Mesendoderm (in vitro differentiated cells): ENCODE results near the gene ZMYND11.

Experiments
- DNase-seq: peaks from one replicate; pipeline ENCODE4 v3.0.0; 2013
- H2AK5ac ChIP-seq: 2 replicates; pipeline ENCODE4 v1.6.1; 2013; ENCODE audit warnings: low read length, inconsistent platforms
- H2BK120ac ChIP-seq: 2 replicates; pipeline ENCODE4 v1.6.1; 2013; ENCODE audit warnings: low read depth, mild to moderate bottlenecking, low read length, moderate library complexity, mixed read lengths
- H2BK15ac ChIP-seq: replicated peaks from 2 replicates; pipeline ENCODE4 v1.6.1; 2013; ENCODE audit warnings: low read depth, mild to moderate bottlenecking, moderate library complexity
- H2BK5ac ChIP-seq: 2 replicates; pipeline ENCODE4 v1.6.1; 2013; ENCODE audit warnings: low read length, inconsistent platforms
- H3K18ac ChIP-seq: 2 replicates; pipeline ENCODE4 v1.6.1; 2013; ENCODE audit warnings: mild to moderate bottlenecking, low read length, mixed read lengths
- H3K23ac ChIP-seq: one replicate; pipeline ENCODE4 v1.6.1; 2013; ENCODE audit warnings: low read length
- H3K27ac ChIP-seq: 2 replicates; pipeline ENCODE4 v1.5.1; 2013; ENCODE audit warnings: low read depth, mild to moderate bottlenecking, inconsistent platforms, low read length, moderate library complexity
- H3K27me3 ChIP-seq: 2 replicates; pipeline ENCODE4 v1.6.1; 2013; ENCODE audit warnings: low read length, control low read depth, mild to moderate bottlenecking, inconsistent platforms; ENCODE audit not compliant: insufficient read depth, poor library complexity
- H3K36me3 ChIP-seq: 2 replicates; pipeline ENCODE4 v1.6.1; 2013; ENCODE audit warnings: low read length, inconsistent platforms; ENCODE audit not compliant: control insufficient read depth, insufficient read depth
- H3K4ac ChIP-seq: one replicate; pipeline ENCODE4 v1.6.1; 2013; ENCODE audit warnings: low read depth, mild to moderate bottlenecking, low read length, moderate library complexity
- H3K4me1 ChIP-seq: 2 replicates; pipeline ENCODE4 v1.6.1; 2013; ENCODE audit warnings: low read depth, low read length, inconsistent platforms; ENCODE audit not compliant: control insufficient read depth
- H3K4me2 ChIP-seq: 2 replicates; pipeline ENCODE4 v1.6.1; 2013; ENCODE audit warnings: low read length
- H3K4me3 ChIP-seq: 2 replicates; pipeline ENCODE4 v1.5.1; 2013; ENCODE audit warnings: mild to moderate bottlenecking, low read length
- H3K56ac ChIP-seq: one replicate; pipeline ENCODE4 v1.6.1; 2013; ENCODE audit warnings: low read length
- H3K79me1 ChIP-seq: 2 replicates; pipeline ENCODE4 v1.6.1; 2013; ENCODE audit warnings: low read length, inconsistent platforms
- H3K79me2 ChIP-seq: 2 replicates; pipeline ENCODE4 v1.6.1; 2013; ENCODE audit warnings: mild to moderate bottlenecking, low read length; ENCODE audit not compliant: control insufficient read depth, insufficient read depth
- H3K9ac ChIP-seq: 2 replicates; pipeline ENCODE4 v1.6.1; 2013; ENCODE audit warnings: low read length, inconsistent platforms
- H4K5ac ChIP-seq: one replicate; pipeline ENCODE4 v1.6.1; 2013; ENCODE audit warnings: low read length
- H4K8ac ChIP-seq: one replicate; pipeline ENCODE4 v1.6.1; 2013; ENCODE audit warnings: low read depth, mild to moderate bottlenecking, control low read depth, low read length, moderate library complexity
- WGBS: extraction: QIAGEN DNeasy Blood & Tissue Kit; methylation state at CpG from one replicate; pipeline ENCODE4 v1.1.7; 2013; ENCODE audit warnings: low lambda C conversion rate, missing lambda C conversion rate; ENCODE audit not compliant: insufficient coverage; ENCODE audit errors: extremely low coverage; 5-methylcytosine and 5-hydroxymethylcytosine counted together

Gene ZMYND11

DNA sequence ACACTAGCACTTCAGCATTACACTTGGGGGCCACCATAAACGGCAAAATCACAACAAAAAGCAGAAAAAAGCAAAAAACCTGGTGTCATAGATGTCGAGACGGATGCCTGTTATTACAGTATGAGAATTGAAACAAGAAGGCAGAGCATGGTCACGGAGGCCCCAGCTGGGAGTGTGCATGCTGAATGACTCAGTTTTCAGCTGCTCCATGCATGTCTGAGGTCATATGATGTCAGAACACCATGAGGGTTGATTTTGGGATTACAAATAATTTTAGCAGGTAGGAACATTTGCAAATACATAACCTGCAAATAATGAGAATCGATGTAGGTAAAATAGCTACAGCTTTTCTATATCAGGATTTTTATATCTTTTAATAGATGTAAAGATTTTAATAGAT is 19.1 kb downstream of the ZMYND11 start:
- no peaks in the 10 kb centered on the region for H3K27me3 ChIP-seq
- H2AK5ac ChIP-seq, result no peak overlapping the region
- no peak overlapping the region for H4K8ac ChIP-seq
- no peaks in the 10 kb centered on the region for H3K36me3 ChIP-seq
- no peak overlapping the region for H3K4me3 ChIP-seq
- no peak overlapping the region for H2BK120ac ChIP-seq
- no peak overlapping the region for H3K4ac ChIP-seq
- H2BK5ac ChIP-seq, result no peak overlapping the region
- H3K4me2 ChIP-seq, result no peak overlapping the region
- peaks cover 14% of the 10 kb centered on the region for H3K79me2 ChIP-seq
- H3K18ac ChIP-seq, result no peak overlapping the region
- H3K4me1 ChIP-seq, result no peaks in the 10 kb centered on the region
- H3K79me1 ChIP-seq, result peaks cover 4% of the 10 kb centered on the region
- H3K9ac ChIP-seq, result no peak overlapping the region
- no peak overlapping the region for H3K56ac ChIP-seq
- DNase-seq, result no peak
- H4K5ac ChIP-seq, result no peak overlapping the region
- WGBS, result no CpG with 5 or more reads among the region's 5 CpGs
- no peak overlapping the region for H3K23ac ChIP-seq
- no peak overlapping the region for H2BK15ac ChIP-seq
- no peak overlapping the region for H3K27ac ChIP-seq

DNA sequence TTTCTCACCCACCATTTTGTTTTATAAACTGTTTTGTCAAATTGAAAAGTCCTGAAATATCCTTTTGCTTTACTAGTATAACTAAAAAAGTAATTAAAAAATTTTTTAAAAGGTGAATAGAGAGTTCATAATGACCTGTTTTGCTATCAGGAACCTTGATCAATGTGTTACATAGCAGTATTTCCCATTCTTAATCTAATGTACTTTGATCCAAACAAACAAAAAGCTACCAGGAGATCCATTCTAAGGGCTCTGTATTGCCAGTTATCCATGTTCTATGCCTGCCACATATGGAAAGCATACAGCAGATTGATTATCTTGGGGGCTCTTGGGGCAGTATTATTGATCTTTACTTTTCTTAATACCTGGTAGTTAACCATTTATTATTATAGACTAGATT is 32.1 kb downstream of the ZMYND11 start:
- no peaks in the 10 kb centered on the region for H3K4me1 ChIP-seq

DNA sequence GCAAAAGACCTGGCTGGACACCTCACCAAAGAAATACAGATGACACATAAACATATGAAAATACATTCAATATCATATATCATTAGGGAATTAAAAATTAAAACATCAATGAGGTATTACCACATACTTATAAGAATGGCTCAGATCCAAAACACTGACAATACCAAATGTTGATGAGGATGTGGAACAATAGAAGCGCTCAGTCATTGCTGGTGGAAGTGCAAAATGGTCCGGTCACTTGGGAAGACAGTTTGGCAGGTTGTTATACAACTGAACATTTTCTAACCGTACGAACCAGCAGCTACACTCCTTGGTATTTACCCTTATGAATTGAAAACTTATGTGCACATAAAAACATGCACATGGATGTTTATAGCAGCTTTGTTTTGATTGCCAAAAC is 38.5 kb downstream of the ZMYND11 start:
- Histone ChIP-seq H2BK120ac (no peak overlapping the region), H3K4me3 (no peak overlapping the region), H4K8ac (no peak overlapping the region), H3K79me2 (no peaks in the 10 kb centered on the region), H3K79me1 (peaks cover 4% of the 10 kb centered on the region), H3K18ac (no peak overlapping the region), H3K23ac (no peak overlapping the region), H3K4me1 (no peaks in the 10 kb centered on the region), H3K27me3 (no peaks in the 10 kb centered on the region), H3K4ac (no peak overlapping the region), H3K27ac (no peak overlapping the region), H3K36me3 (no peaks in the 10 kb centered on the region), H3K4me2 (no peak overlapping the region), H2BK5ac (no peak overlapping the region), H2AK5ac (no peak overlapping the region), H4K5ac (no peak overlapping the region), H3K56ac (no peak overlapping the region), H2BK15ac (no peak overlapping the region), H3K9ac (no peak overlapping the region)
- DNase-seq, result no peak
- WGBS, result no CpG with 5 or more reads among the region's 4 CpGs

More for the DNA sequence above, 32.1 kb downstream of the ZMYND11 start:
- no peak overlapping the region for H2AK5ac ChIP-seq
- H2BK5ac ChIP-seq, result no peak overlapping the region
- no peak overlapping the region for H2BK120ac ChIP-seq
- H3K4ac ChIP-seq, result no peak overlapping the region
- DNase-seq, result no peak
- no peak overlapping the region for H3K4me3 ChIP-seq
- no peak overlapping the region for H4K8ac ChIP-seq
- no peak overlapping the region for H3K18ac ChIP-seq
- no peak overlapping the region for H4K5ac ChIP-seq
- H3K23ac ChIP-seq, result no peak overlapping the region
- peaks cover 8% of the 10 kb centered on the region for H3K79me1 ChIP-seq
- no peaks in the 10 kb centered on the region for H3K36me3 ChIP-seq
- H3K9ac ChIP-seq, result no peak overlapping the region
- no peak overlapping the region for H2BK15ac ChIP-seq
- H3K56ac ChIP-seq, result no peak overlapping the region
- no peak overlapping the region for H3K4me2 ChIP-seq
- peaks cover 7% of the 10 kb centered on the region for H3K79me2 ChIP-seq
- H3K27ac ChIP-seq, result no peak overlapping the region
- no peaks in the 10 kb centered on the region for H3K27me3 ChIP-seq

DNA sequence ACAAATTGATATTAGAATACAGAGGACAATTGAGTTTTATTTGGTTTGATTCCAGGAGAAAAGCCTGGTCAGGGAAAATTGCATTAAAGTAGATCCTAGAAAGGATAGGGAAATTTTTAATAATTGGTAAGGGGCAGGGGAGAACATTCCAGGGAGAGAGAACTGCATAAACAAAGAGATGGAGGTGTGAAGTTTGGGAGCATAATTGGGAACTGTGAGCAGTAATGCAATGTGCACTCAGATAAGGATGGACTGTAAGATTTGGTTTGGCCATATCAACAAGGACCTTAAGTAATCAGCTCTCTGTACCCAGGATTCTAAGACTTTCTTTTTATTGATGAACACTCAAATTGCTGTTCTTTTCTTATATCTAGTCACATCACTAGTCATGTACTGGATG is 41.4 kb downstream of the ZMYND11 start:
- no peak overlapping the region for H3K27ac ChIP-seq
- no peak overlapping the region for H2AK5ac ChIP-seq
- H3K36me3 ChIP-seq, result no peaks in the 10 kb centered on the region
- no peak overlapping the region for H4K8ac ChIP-seq
- no peak overlapping the region for H2BK15ac ChIP-seq
- no peak overlapping the region for H3K9ac ChIP-seq
- no peak overlapping the region for H3K56ac ChIP-seq
- H3K27me3 ChIP-seq, result no peaks in the 10 kb centered on the region
- H3K4ac ChIP-seq, result no peak overlapping the region
- no peak overlapping the region for H3K4me2 ChIP-seq
- H3K4me1 ChIP-seq, result no peaks in the 10 kb centered on the region
- H2BK5ac ChIP-seq, result no peak overlapping the region
- no peak for DNase-seq
- H3K18ac ChIP-seq, result no peak overlapping the region
- H4K5ac ChIP-seq, result no peak overlapping the region
- H3K4me3 ChIP-seq, result no peak overlapping the region
- H3K23ac ChIP-seq, result no peak overlapping the region
- H3K79me2 ChIP-seq, result no peaks in the 10 kb centered on the region
- no peak overlapping the region for H2BK120ac ChIP-seq
- peaks cover 2% of the 10 kb centered on the region for H3K79me1 ChIP-seq

DNA sequence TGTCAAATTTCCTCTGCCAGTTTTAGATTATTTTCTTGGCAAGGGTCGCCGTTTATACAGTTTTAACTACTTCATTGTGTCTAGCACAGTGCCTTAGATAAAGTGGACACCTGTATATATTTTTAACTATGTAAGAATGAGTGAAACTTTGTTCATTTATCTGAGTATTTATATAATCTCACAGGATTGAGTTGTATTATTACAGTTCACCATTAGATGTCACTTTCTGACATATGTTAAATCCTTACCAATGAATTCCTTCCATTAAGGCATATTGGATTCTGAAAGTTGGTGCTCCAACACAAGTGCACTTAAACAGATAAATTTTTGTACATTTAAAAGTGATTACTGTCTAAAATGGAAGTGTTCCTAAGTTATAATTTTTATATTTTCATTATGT is 43.0 kb downstream of the ZMYND11 start:
- H4K8ac ChIP-seq, result no peak overlapping the region
- no CpG with 5 or more reads among the region's 2 CpGs for WGBS

DNA sequence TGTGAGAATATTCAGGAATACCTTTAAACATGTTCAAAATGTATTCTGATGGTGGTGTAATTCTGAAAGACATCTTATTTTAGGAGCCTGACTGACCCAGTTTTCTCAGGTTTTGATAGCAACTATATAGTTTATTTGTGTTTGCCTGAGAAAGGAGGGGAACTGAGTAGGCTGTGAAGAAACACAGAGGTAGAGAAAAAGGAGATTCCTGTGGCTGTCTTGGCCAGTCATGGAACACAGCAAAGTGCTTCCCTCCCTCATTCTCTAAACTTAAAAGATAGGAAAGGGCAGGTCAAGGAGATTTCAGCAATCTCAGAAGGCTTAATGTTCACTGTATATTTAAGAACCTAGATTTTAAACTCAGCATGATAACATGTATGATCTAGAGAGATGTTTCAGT is 43.5 kb downstream of the ZMYND11 start:
- Histone ChIP-seq H3K4me1 (no peaks in the 10 kb centered on the region), H3K23ac (no peak overlapping the region), H4K8ac (no peak overlapping the region), H2BK120ac (no peak overlapping the region), H3K4me2 (no peak overlapping the region), H3K4me3 (no peak overlapping the region), H3K9ac (no peak overlapping the region), H3K4ac (no peak overlapping the region), H4K5ac (no peak overlapping the region), H3K79me1 (peaks cover 2% of the 10 kb centered on the region), H2BK5ac (no peak overlapping the region), H3K18ac (no peak overlapping the region), H3K79me2 (no peaks in the 10 kb centered on the region), H3K56ac (no peak overlapping the region), H2BK15ac (no peak overlapping the region), H2AK5ac (no peak overlapping the region), H3K27me3 (no peaks in the 10 kb centered on the region), H3K36me3 (no peaks in the 10 kb centered on the region), H3K27ac (no peak overlapping the region)
- DNase-seq, result no peak

More for the DNA sequence above, 43.0 kb downstream of the ZMYND11 start:
- H2BK5ac ChIP-seq, result no peak overlapping the region
- H3K79me2 ChIP-seq, result no peaks in the 10 kb centered on the region
- H3K9ac ChIP-seq, result no peak overlapping the region
- H2BK120ac ChIP-seq, result no peak overlapping the region
- no peak overlapping the region for H3K18ac ChIP-seq
- no peak overlapping the region for H3K4me3 ChIP-seq
- H3K23ac ChIP-seq, result no peak overlapping the region
- H2AK5ac ChIP-seq, result no peak overlapping the region
- no peak for DNase-seq
- no peak overlapping the region for H3K56ac ChIP-seq
- no peak overlapping the region for H3K4ac ChIP-seq
- no peak overlapping the region for H3K4me2 ChIP-seq
- H3K27ac ChIP-seq, result no peak overlapping the region
- no peak overlapping the region for H4K5ac ChIP-seq
- H3K79me1 ChIP-seq, result peaks cover 2% of the 10 kb centered on the region
- H3K27me3 ChIP-seq, result no peaks in the 10 kb centered on the region
- H2BK15ac ChIP-seq, result no peak overlapping the region
- no peaks in the 10 kb centered on the region for H3K36me3 ChIP-seq
- no peaks in the 10 kb centered on the region for H3K4me1 ChIP-seq
